Caco-2 (cell line): ENCODE data around the gene SRD5A3. TPM values are rescaled to one million over a fixed set of nuclear protein-coding genes. Genes with fewer than 3 reads are reported as not detected.
"Not testable (repeated sequence)": the region's sequence is repeated elsewhere in the genome, so short reads cannot be mapped to it uniquely, and the experiment has no call there.

Experiments
- BruUV-seq: library from RNA; stranded (reverse); fragments of 400-500 nt; replicated peaks from 2 replicates; lab custom pipeline; 2021; lab: Mats Ljungman, UMichigan
- CTCF ChIA-PET: fragments of 300-600 bp; sonication (Branson Sonifier 250); formaldehyde crosslinking; loops from one replicate; lab custom pipeline; 2022; ENCODE audit warnings: antibody characterized with exemption; lab: Charles Lee
- POLR2A ChIA-PET: fragments of 300-600 bp; sonication (Branson Sonifier 250); formaldehyde crosslinking; loops from one replicate; lab custom pipeline; 2022; ENCODE audit warnings: antibody characterized with exemption; lab: Charles Lee
- DNase-seq, 2 experiments: peaks; one replicate each; pipeline versions ENCODE4 v3.0.0 to v3.0.0-alpha.2; 2020 to 2022
- H3K27me3 ChIP-seq: replicated peaks from 2 replicates; pipeline ENCODE4 v1.6.0; 2011; ENCODE audit warnings: low read length; ENCODE audit not compliant: control insufficient read depth, insufficient read depth
- H3K36me3 ChIP-seq: 2 replicates; pipeline ENCODE4 v1.5.1; 2011; ENCODE audit warnings: low read length; ENCODE audit not compliant: control insufficient read depth, insufficient read depth
- H3K4me1 ChIP-seq: fragments of 250-450 bp; sonication (Bioruptor Pico); 2 replicates; pipeline ENCODE4 v1.5.1; 2020; ENCODE audit warnings: mild to moderate bottlenecking
- H3K4me3 ChIP-seq: 2 replicates; pipeline ENCODE4 v1.5.1; 2011; ENCODE audit warnings: low read depth, mild to moderate bottlenecking, control low read depth, low read length
- H3K9me3 ChIP-seq: fragments of 250-450 bp; sonication (Bioruptor Pico); 2 replicates; pipeline ENCODE4 v1.5.1; 2020; ENCODE audit warnings: mild to moderate bottlenecking, moderate library complexity
- H3K27ac Mint-ChIP-seq: one replicate; pipeline ENCODE4 v1.8.0; 2022; ENCODE audit warnings: mixed read lengths; ENCODE audit not compliant: unreplicated experiment
- H3K27me3 Mint-ChIP-seq: one replicate; pipeline ENCODE4 v1.8.0; 2022; ENCODE audit warnings: mixed read lengths; ENCODE audit not compliant: insufficient read depth, unreplicated experiment
- H3K36me3 Mint-ChIP-seq: one replicate; pipeline ENCODE4 v1.8.0; 2022; ENCODE audit warnings: mild to moderate bottlenecking, mixed read lengths; ENCODE audit not compliant: insufficient read depth, unreplicated experiment
- H3K4me1 Mint-ChIP-seq: one replicate; pipeline ENCODE4 v1.8.0; 2022; ENCODE audit warnings: low read depth, mixed read lengths; ENCODE audit not compliant: unreplicated experiment
- H3K4me3 Mint-ChIP-seq: one replicate; pipeline ENCODE4 v1.8.0; 2022; ENCODE audit warnings: mild to moderate bottlenecking, moderate library complexity, mixed read lengths; ENCODE audit not compliant: unreplicated experiment
- H3K9me3 Mint-ChIP-seq: one replicate; pipeline ENCODE4 v1.8.0; 2022; ENCODE audit warnings: mixed read lengths; ENCODE audit not compliant: unreplicated experiment
- CTCF ChIP-seq, 2 experiments: fragments of 200-600 bp in 1 of 2; IDR thresholded peaks; 1 replicate in 1 of 2; 2 replicates in 1 of 2; pipeline versions ENCODE4 v1.5.1 to v1.8.0; 2011 to 2022; ENCODE audit warnings: antibody characterized with exemption in 1 of 2, control low read depth in 1 of 2, inconsistent platforms in 1 of 2, low read depth in 1 of 2, low read length in 1 of 2, mild to moderate bottlenecking in 1 of 2, moderate library complexity in 1 of 2; ENCODE audit not compliant: insufficient read depth in 1 of 2, severe bottlenecking in 1 of 2, unreplicated experiment in 1 of 2
- intact Hi-C: fragments of 100-400 bp; cut with micrococcal nuclease; formaldehyde crosslinking; loops from one replicate; pipeline ENCODE4 v1.10.0; 2022; ENCODE audit not compliant: unreplicated experiment
- total RNA-seq: library from RNA; stranded (reverse); gene quantifications from 2 replicates; pipeline ENCODE4 v1.2.3, GENCODE V29; 2022

Gene SRD5A3
- total RNA-seq, 1 experiment from 2014 or later: 22.6 TPM

- no peaks in the 10 kb centered on the region for H3K9me3 ChIP-seq
- Mint-ChIP-seq H3K9me3 (no peaks in the 10 kb centered on the region), H3K36me3 (peaks cover 6% of the 10 kb centered on the region), H3K4me1 (peaks cover 22% of the 10 kb centered on the region), H3K4me3 (peak overlapping the region; percentile 84), H3K27ac (peak overlapping the region; percentile 93), H3K27me3 (no peaks in the 10 kb centered on the region)
- ChIA-PET POLR2A (no interaction called here), CTCF (no interaction called here)
- H3K27me3 ChIP-seq: no peaks in the 10 kb centered on the region
- H3K4me3 ChIP-seq: no peak overlapping the region
- BruUV-seq: TSS peak; percentile 37
- intact Hi-C loops: loop anchor here (2.0 to 5.0 kb wide), 4 partner anchors 47 to 200 kb away; partner anchors contain the start of genes CLOCK and TMEM165
- no peak for DNase-seq
- no peaks in the 10 kb centered on the region for H3K36me3 ChIP-seq
- no peak for TF ChIP-seq CTCF (IDR thresholded peaks at IDR 0.05; ENCODE audit: insufficient read depth in 1 of 2, low read depth in 1 of 2, low read length in 1 of 2, severe bottlenecking in 1 of 2, unreplicated experiment in 1 of 2)
- H3K4me1 ChIP-seq: peaks cover 9% of the 10 kb centered on the region; the same call in 1 of the 2 replicates
Measured at GRCh38 chr4:55347610-55348228, 1.7 kb downstream of the SRD5A3 start.

GRCh38 chr4:55348466-55348865, 2.4 kb downstream of the SRD5A3 start:
- no peak overlapping the region for H3K4me3 Mint-ChIP-seq
- CTCF ChIA-PET: no interaction called here

GRCh38 chr4:55350870-55351269, 4.8 kb downstream of the SRD5A3 start:
- H3K4me3 ChIP-seq, H3K4me1 ChIP-seq, intact Hi-C loops, H3K27me3 Mint-ChIP-seq, H3K9me3 ChIP-seq, H3K36me3 ChIP-seq, H3K4me3 Mint-ChIP-seq, BruUV-seq, CTCF ChIA-PET, DNase-seq, H3K27me3 ChIP-seq, H3K27ac Mint-ChIP-seq, H3K9me3 Mint-ChIP-seq: not testable (repeated sequence)
- POLR2A ChIA-PET: interaction anchor here (0.7 kb wide), 1 partner anchor 35 kb away, joined by 4 read pairs; no protein-coding TSS in a partner anchor
- Mint-ChIP-seq H3K36me3 (peaks cover 17% of the 10 kb centered on the region), H3K4me1 (peaks cover 15% of the 10 kb centered on the region)

More at GRCh38 chr4:55348466-55348865, 2.4 kb downstream of the SRD5A3 start:
- no peak overlapping the region for H3K4me3 ChIP-seq
- no peaks in the 10 kb centered on the region for H3K36me3 ChIP-seq
- H3K36me3 Mint-ChIP-seq: peaks cover 6% of the 10 kb centered on the region
- H3K27ac Mint-ChIP-seq: no peak overlapping the region
- POLR2A ChIA-PET: no interaction called here
- peaks cover 22% of the 10 kb centered on the region for H3K4me1 Mint-ChIP-seq
- intact Hi-C loops: loop anchor here (5.0 kb wide), 1 partner anchor 199 kb away; the partner anchor contains the start of gene CLOCK
- no TSS peak for BruUV-seq
- H3K9me3 Mint-ChIP-seq: no peaks in the 10 kb centered on the region
- H3K9me3 ChIP-seq: no peaks in the 10 kb centered on the region
- no peak for DNase-seq
- H3K27me3 ChIP-seq: no peaks in the 10 kb centered on the region
- H3K4me1 ChIP-seq: peaks cover 9% of the 10 kb centered on the region; the same call in 1 of the 2 replicates
- no peak for TF ChIP-seq CTCF (IDR thresholded peaks at IDR 0.05; ENCODE audit: insufficient read depth in 1 of 2, low read depth in 1 of 2, low read length in 1 of 2, severe bottlenecking in 1 of 2, unreplicated experiment in 1 of 2)
- H3K27me3 Mint-ChIP-seq: no peaks in the 10 kb centered on the region
